Measurements from ENCODE around the gene RPL7A.

GRCh38 chr9:133303266-133304157, 44.5 kb upstream of the RPL7A start:
- TF ChIP-seq POLR2A (IDR thresholded peaks at IDR 0.05) = no peak
- TF ChIP-seq CTCF (IDR thresholded peaks at IDR 0.05) = no peak
